ENCODE results near the gene CLDN24.
"Not testable (repeated sequence)": the region's sequence is repeated elsewhere in the genome, so short reads cannot be mapped to it uniquely, and the experiment has no call there.

The CLDN24 gene

GRCh38 chr4:183327827-183328226 lies 5.6 kb upstream of the CLDN24 start:
- Histone ChIP-seq H3K4me1 (ENCODE audit: control insufficient read depth, insufficient read depth, low read length) (no peaks in the 10 kb centered on the region), H3K27me3 (ENCODE audit: control insufficient read depth, insufficient read depth, low read length) (no peaks in the 10 kb centered on the region)

GRCh38 chr4:183326853-183327252 lies 4.6 kb upstream of the CLDN24 start:
- Histone ChIP-seq H3K4me3 (ENCODE audit: low read length) (no peak overlapping the region), H3K9ac (ENCODE audit: low read length) (no peak overlapping the region), H3K4me1 (ENCODE audit: control insufficient read depth, insufficient read depth, low read length) (no peaks in the 10 kb centered on the region)

More at GRCh38 chr4:183327827-183328226, 5.6 kb upstream of the CLDN24 start:
- Histone ChIP-seq H3K9ac (ENCODE audit: low read length) (no peak overlapping the region), H3K4me3 (ENCODE audit: low read length) (no peak overlapping the region), H3K27ac (ENCODE audit: low read depth, low read length) (no peak overlapping the region), H3K36me3 (ENCODE audit: control insufficient read depth, insufficient read depth, low read length) (no peaks in the 10 kb centered on the region)

GRCh38 chr4:183326387-183326786 lies 4.2 kb upstream of the CLDN24 start:
- not testable (repeated sequence) for H3K36me3 ChIP-seq (ENCODE audit: control insufficient read depth, insufficient read depth, low read length); H3K27ac ChIP-seq (ENCODE audit: low read depth, low read length); H3K4me1 ChIP-seq (ENCODE audit: control insufficient read depth, insufficient read depth, low read length); H3K27me3 ChIP-seq (ENCODE audit: control insufficient read depth, insufficient read depth, low read length); H3K4me3 ChIP-seq (ENCODE audit: low read length); H3K9ac ChIP-seq (ENCODE audit: low read length)

More at GRCh38 chr4:183326853-183327252, 4.6 kb upstream of the CLDN24 start:
- Histone ChIP-seq H3K27ac (ENCODE audit: low read depth, low read length) (no peak overlapping the region), H3K36me3 (ENCODE audit: control insufficient read depth, insufficient read depth, low read length) (no peaks in the 10 kb centered on the region), H3K27me3 (ENCODE audit: control insufficient read depth, insufficient read depth, low read length) (no peaks in the 10 kb centered on the region)

- Histone ChIP-seq H3K4me1 (ENCODE audit: control insufficient read depth, insufficient read depth, low read length) (no peaks in the 10 kb centered on the region), H3K27ac (ENCODE audit: low read depth, low read length) (no peak overlapping the region), H3K9ac (ENCODE audit: low read length) (no peak overlapping the region), H3K27me3 (ENCODE audit: control insufficient read depth, insufficient read depth, low read length) (no peaks in the 10 kb centered on the region), H3K36me3 (ENCODE audit: control insufficient read depth, insufficient read depth, low read length) (no peaks in the 10 kb centered on the region), H3K4me3 (ENCODE audit: low read length) (no peak overlapping the region)
These were observed 2.4 kb upstream of the CLDN24 start for GRCh38 chr4:183324619-183325018.

GRCh38 chr4:183324056-183324455 lies 1.8 kb upstream of the CLDN24 start:
- not testable (repeated sequence) for H3K4me3 ChIP-seq (ENCODE audit: low read length); H3K9ac ChIP-seq (ENCODE audit: low read length); H3K4me1 ChIP-seq (ENCODE audit: control insufficient read depth, insufficient read depth, low read length); H3K27ac ChIP-seq (ENCODE audit: low read depth, low read length); H3K36me3 ChIP-seq (ENCODE audit: control insufficient read depth, insufficient read depth, low read length); H3K27me3 ChIP-seq (ENCODE audit: control insufficient read depth, insufficient read depth, low read length)

GRCh38 chr4:183323295-183323694 lies 1.1 kb upstream of the CLDN24 start:
- Histone ChIP-seq H3K36me3 (ENCODE audit: control insufficient read depth, insufficient read depth, low read length) (peaks cover 3% of the 10 kb centered on the region), H3K4me1 (ENCODE audit: control insufficient read depth, insufficient read depth, low read length) (no peaks in the 10 kb centered on the region), H3K27ac (ENCODE audit: low read depth, low read length) (no peak overlapping the region), H3K27me3 (ENCODE audit: control insufficient read depth, insufficient read depth, low read length) (no peaks in the 10 kb centered on the region), H3K9ac (ENCODE audit: low read length) (no peak overlapping the region), H3K4me3 (ENCODE audit: low read length) (no peak overlapping the region)

GRCh38 chr4:183321516-183321915 lies 710 bp downstream of the CLDN24 start:
- H3K4me1 ChIP-seq (ENCODE audit: control insufficient read depth, insufficient read depth, low read length): no peaks in the 10 kb centered on the region

GRCh38 chr4:183321079-183321478 lies 1.1 kb downstream of the CLDN24 start:
- no peak overlapping the region for H3K4me3 ChIP-seq (ENCODE audit: low read length)
- H3K36me3 ChIP-seq (ENCODE audit: control insufficient read depth, insufficient read depth, low read length): peaks cover 3% of the 10 kb centered on the region
- no peak overlapping the region for H3K9ac ChIP-seq (ENCODE audit: low read length)
- H3K27me3 ChIP-seq (ENCODE audit: control insufficient read depth, insufficient read depth, low read length): no peaks in the 10 kb centered on the region
- H3K4me1 ChIP-seq (ENCODE audit: control insufficient read depth, insufficient read depth, low read length): no peaks in the 10 kb centered on the region
- no peak overlapping the region for H3K27ac ChIP-seq (ENCODE audit: low read depth, low read length)

More at GRCh38 chr4:183321516-183321915, 710 bp downstream of the CLDN24 start:
- peaks cover 3% of the 10 kb centered on the region for H3K36me3 ChIP-seq (ENCODE audit: control insufficient read depth, insufficient read depth, low read length)
- no peak overlapping the region for H3K4me3 ChIP-seq (ENCODE audit: low read length)
- no peak overlapping the region for H3K9ac ChIP-seq (ENCODE audit: low read length)
- H3K27me3 ChIP-seq (ENCODE audit: control insufficient read depth, insufficient read depth, low read length): no peaks in the 10 kb centered on the region
- no peak overlapping the region for H3K27ac ChIP-seq (ENCODE audit: low read depth, low read length)

- no peak within 1 kb of the TSS for H3K27ac ChIP-seq (ENCODE audit: low read depth, low read length)
These were observed 1.8 kb downstream of the CLDN24 start, which contains the start of gene CLDN22 for GRCh38 chr4:183320211-183321059. TSS of gene CLDN22 (minus strand) at chr4:183320276. CDS start at chr4:183320218, 58 bp downstream.

GRCh38 chr4:183318656-183319055 lies 3.6 kb downstream of the CLDN24 start:
- Histone ChIP-seq H3K27ac (ENCODE audit: low read depth, low read length) (no peak overlapping the region), H3K4me1 (ENCODE audit: control insufficient read depth, insufficient read depth, low read length) (no peaks in the 10 kb centered on the region), H3K9ac (ENCODE audit: low read length) (no peak overlapping the region), H3K4me3 (ENCODE audit: low read length) (no peak overlapping the region), H3K36me3 (ENCODE audit: control insufficient read depth, insufficient read depth, low read length) (peaks cover 3% of the 10 kb centered on the region), H3K27me3 (ENCODE audit: control insufficient read depth, insufficient read depth, low read length) (no peaks in the 10 kb centered on the region)

More at GRCh38 chr4:183320211-183321059, 1.8 kb downstream of the CLDN24 start, which contains the start of gene CLDN22:
- Histone ChIP-seq H3K27me3 (ENCODE audit: control insufficient read depth, insufficient read depth, low read length) (no peaks in the 10 kb centered on the region), H3K9ac (ENCODE audit: low read length) (no peak within 1 kb of the TSS), H3K4me3 (ENCODE audit: low read length) (no peak within 1 kb of the TSS), H3K4me1 (ENCODE audit: control insufficient read depth, insufficient read depth, low read length) (no peaks in the 10 kb centered on the region), H3K36me3 (ENCODE audit: control insufficient read depth, insufficient read depth, low read length) (peaks cover 3% of the 10 kb centered on the region)

- no peak overlapping the region for H3K9ac ChIP-seq (ENCODE audit: low read length)
- H3K4me3 ChIP-seq (ENCODE audit: low read length): no peak overlapping the region
- H3K27me3 ChIP-seq (ENCODE audit: control insufficient read depth, insufficient read depth, low read length): no peaks in the 10 kb centered on the region
- H3K4me1 ChIP-seq (ENCODE audit: control insufficient read depth, insufficient read depth, low read length): no peaks in the 10 kb centered on the region
- H3K27ac ChIP-seq (ENCODE audit: low read depth, low read length): no peak overlapping the region
- peaks cover 7% of the 10 kb centered on the region for H3K36me3 ChIP-seq (ENCODE audit: control insufficient read depth, insufficient read depth, low read length)
These were observed 7.4 kb downstream of the CLDN24 start for GRCh38 chr4:183314806-183315205.

- Histone ChIP-seq H3K4me1 (ENCODE audit: control insufficient read depth, insufficient read depth, low read length) (no peaks in the 10 kb centered on the region), H3K9ac (ENCODE audit: low read length) (no peak overlapping the region), H3K36me3 (ENCODE audit: control insufficient read depth, insufficient read depth, low read length) (peaks cover 7% of the 10 kb centered on the region), H3K27ac (ENCODE audit: low read depth, low read length) (no peak overlapping the region), H3K27me3 (ENCODE audit: control insufficient read depth, insufficient read depth, low read length) (no peaks in the 10 kb centered on the region), H3K4me3 (ENCODE audit: low read length) (no peak overlapping the region)
These were observed 7.9 kb downstream of the CLDN24 start for GRCh38 chr4:183314336-183314735.

GRCh38 chr4:183312841-183313240 lies 9.4 kb downstream of the CLDN24 start:
- H3K4me3 ChIP-seq (ENCODE audit: low read length): no peak overlapping the region
- no peak overlapping the region for H3K27ac ChIP-seq (ENCODE audit: low read depth, low read length)
- H3K27me3 ChIP-seq (ENCODE audit: control insufficient read depth, insufficient read depth, low read length): no peaks in the 10 kb centered on the region
- H3K9ac ChIP-seq (ENCODE audit: low read length): no peak overlapping the region
- H3K36me3 ChIP-seq (ENCODE audit: control insufficient read depth, insufficient read depth, low read length): peaks cover 4% of the 10 kb centered on the region
- no peaks in the 10 kb centered on the region for H3K4me1 ChIP-seq (ENCODE audit: control insufficient read depth, insufficient read depth, low read length)

All from rectal smooth muscle tissue (tissue), 1 donor.